Endothelial cell (in vitro differentiated cells): Measurements from ENCODE around the gene RARRES1. TPM values are rescaled to one million over a fixed set of nuclear protein-coding genes. Genes with fewer than 3 reads are reported as not detected.
A peak's percentile ranks its signal among the peaks of the same experiment; 100 is the strongest.

ENCODE experiments used
- DNase-seq: peaks from one replicate; pipeline ENCODE4 v3.0.0; 2021; ENCODE audit warnings: low spot score
- H3K27ac Mint-ChIP-seq: one replicate; pipeline ENCODE4 v1.8.0; 2021; ENCODE audit warnings: mixed read lengths, inconsistent platforms; ENCODE audit not compliant: unreplicated experiment
- H3K27me3 Mint-ChIP-seq: one replicate; pipeline ENCODE4 v1.8.0; 2021; ENCODE audit warnings: mild to moderate bottlenecking, moderate library complexity, mixed read lengths, inconsistent platforms; ENCODE audit not compliant: unreplicated experiment
- H3K36me3 Mint-ChIP-seq: one replicate; pipeline ENCODE4 v1.8.0; 2021; ENCODE audit warnings: mild to moderate bottlenecking, low read depth, mixed read lengths, inconsistent platforms; ENCODE audit not compliant: unreplicated experiment
- H3K4me1 Mint-ChIP-seq: one replicate; pipeline ENCODE4 v1.8.0; 2021; ENCODE audit warnings: mild to moderate bottlenecking, mixed read lengths, inconsistent platforms; ENCODE audit not compliant: unreplicated experiment
- H3K4me3 Mint-ChIP-seq: one replicate; pipeline ENCODE4 v1.8.0; 2021; ENCODE audit warnings: mild to moderate bottlenecking, mixed read lengths, inconsistent platforms; ENCODE audit not compliant: unreplicated experiment
- H3K9me3 Mint-ChIP-seq: one replicate; pipeline ENCODE4 v1.8.0; 2021; ENCODE audit warnings: mixed read lengths, inconsistent platforms; ENCODE audit not compliant: unreplicated experiment
- CTCF ChIP-seq: fragments of 200-600 bp; sonication (generic); IDR thresholded peaks from one replicate; pipeline ENCODE4 v1.5.0; 2021; ENCODE audit warnings: antibody characterized with exemption; ENCODE audit not compliant: unreplicated experiment
- long read RNA-seq: library from polyadenylated mRNA; unstranded; transcript quantifications from one replicate; pipeline ENCODE4 v2.0.0, GENCODE V29; 2020; ENCODE audit not compliant: unreplicated experiment
- total RNA-seq: library from RNA; stranded (reverse); fragmentation: NEBNext Ultra II Directional; extraction: Animal tissue kit (Norgen Biotek cat#: 25700); gene quantifications from one replicate; pipeline ENCODE4 v1.2.1, GENCODE V29; 2021; ENCODE audit not compliant: unreplicated experiment

Gene RARRES1, protein sequence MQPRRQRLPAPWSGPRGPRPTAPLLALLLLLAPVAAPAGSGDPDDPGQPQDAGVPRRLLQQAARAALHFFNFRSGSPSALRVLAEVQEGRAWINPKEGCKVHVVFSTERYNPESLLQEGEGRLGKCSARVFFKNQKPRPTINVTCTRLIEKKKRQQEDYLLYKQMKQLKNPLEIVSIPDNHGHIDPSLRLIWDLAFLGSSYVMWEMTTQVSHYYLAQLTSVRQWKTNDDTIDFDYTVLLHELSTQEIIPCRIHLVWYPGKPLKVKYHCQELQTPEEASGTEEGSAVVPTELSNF
- not detected for total RNA-seq
- long read RNA-seq, partial matches to known transcripts: 0 of 1 reads
- long read RNA-seq, other reads (novel, unspliced or antisense): 1 of 1 reads

DNA sequence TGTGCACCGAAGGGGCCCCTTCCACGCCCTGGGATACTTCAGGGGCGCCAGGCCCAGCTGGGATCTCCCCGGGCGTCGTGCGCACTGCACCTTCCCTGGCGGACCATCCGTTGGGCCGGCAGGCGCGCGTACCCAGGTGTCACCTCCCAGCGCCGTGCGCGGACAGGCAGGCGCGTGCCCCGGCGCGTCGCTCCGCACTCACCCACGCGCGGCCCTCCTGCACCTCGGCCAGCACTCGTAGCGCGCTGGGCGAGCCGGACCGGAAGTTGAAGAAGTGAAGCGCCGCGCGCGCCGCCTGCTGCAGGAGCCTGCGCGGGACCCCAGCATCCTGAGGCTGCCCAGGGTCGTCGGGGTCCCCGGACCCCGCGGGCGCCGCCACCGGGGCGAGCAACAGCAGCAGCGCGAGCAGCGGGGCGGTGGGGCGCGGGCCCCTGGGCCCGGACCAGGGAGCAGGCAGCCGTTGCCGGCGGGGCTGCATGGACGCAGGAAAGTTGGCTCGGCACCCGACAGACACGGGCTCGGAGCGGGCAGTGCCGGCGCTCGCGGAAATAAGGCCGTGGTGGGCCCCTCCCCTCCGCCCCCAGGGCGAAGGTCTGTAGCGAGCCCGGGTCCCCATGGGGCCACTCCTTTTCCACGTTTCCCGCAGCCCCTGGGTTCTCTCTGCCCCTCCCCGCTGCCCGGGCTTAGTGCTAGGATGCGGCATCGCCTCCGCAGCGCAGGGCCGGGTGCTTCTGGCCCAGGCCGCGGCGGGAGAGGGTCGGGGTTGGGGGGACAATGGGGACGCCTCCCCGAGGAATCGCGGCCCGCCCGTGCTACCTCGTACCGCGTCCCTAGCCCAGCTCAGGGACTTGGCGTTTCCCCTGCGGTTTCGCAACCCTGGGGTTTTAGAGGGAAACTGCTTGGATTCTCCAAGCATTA lies at the start of gene RARRES1:
Gene RARRES1 (minus strand): TSS at position 520 of the 918 bp plus-strand sequence. CDS start 42 bp downstream, at position 478.
- Mint-ChIP-seq H3K9me3 (no peaks in the 10 kb centered on the region), H3K4me3 (peak within 1 kb of the TSS; percentile 79), H3K27me3 (peaks cover 19% of the 10 kb centered on the region), H3K4me1 (peaks cover 11% of the 10 kb centered on the region), H3K36me3 (peaks cover 5% of the 10 kb centered on the region), H3K27ac (no peak within 1 kb of the TSS)
- DNase-seq: peak; percentile 50
- TF ChIP-seq CTCF: no peak

DNA sequence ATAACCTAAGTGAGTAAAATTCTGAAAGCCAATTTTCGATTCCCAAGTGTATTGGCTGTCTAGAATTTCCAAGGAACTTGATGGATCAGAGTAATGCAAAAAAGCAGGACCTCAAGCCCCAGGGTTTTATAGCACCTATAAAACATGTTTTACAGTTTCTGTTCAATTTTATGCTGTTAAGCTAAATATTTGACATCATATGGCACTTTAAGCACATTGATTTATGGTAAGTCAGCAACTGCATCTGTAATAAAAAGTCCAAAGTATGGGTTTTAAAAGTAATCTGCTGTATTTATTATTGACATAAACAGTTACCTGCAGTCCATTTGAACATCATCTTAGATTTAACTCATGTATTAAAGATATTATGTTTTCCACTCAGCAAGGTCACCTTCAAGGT lies 49.6 kb upstream of the RARRES1 start:
- TF ChIP-seq CTCF: no peak
- Mint-ChIP-seq H3K27me3 (peaks cover 5% of the 10 kb centered on the region), H3K27ac (no peak overlapping the region), H3K36me3 (peaks cover 4% of the 10 kb centered on the region), H3K9me3 (no peaks in the 10 kb centered on the region), H3K4me3 (no peak overlapping the region), H3K4me1 (no peaks in the 10 kb centered on the region)
- DNase-seq: no peak

GRCh38 chr3:158781191-158781590 lies 48.9 kb upstream of the RARRES1 start:
- no peak for TF ChIP-seq CTCF
- Mint-ChIP-seq H3K9me3 (no peaks in the 10 kb centered on the region), H3K27ac (no peak overlapping the region), H3K4me1 (no peaks in the 10 kb centered on the region), H3K36me3 (peaks cover 4% of the 10 kb centered on the region), H3K27me3 (peaks cover 5% of the 10 kb centered on the region), H3K4me3 (no peak overlapping the region)
- no peak for DNase-seq

- Mint-ChIP-seq H3K36me3 (peaks cover 4% of the 10 kb centered on the region), H3K9me3 (no peaks in the 10 kb centered on the region), H3K4me1 (no peaks in the 10 kb centered on the region), H3K27me3 (peaks cover 5% of the 10 kb centered on the region), H3K27ac (no peak overlapping the region), H3K4me3 (no peak overlapping the region)
- TF ChIP-seq CTCF: no peak
- DNase-seq: no peak
Measured at GRCh38 chr3:158780766-158781165, 48.5 kb upstream of the RARRES1 start.
